ENCODE results near the gene WAS. TPM values are rescaled to one million over a fixed set of nuclear protein-coding genes. Genes with fewer than 3 reads are reported as not detected.

WAS gene
- polyA plus RNA-seq, 2 of the 4 experiments (the other 2 are of a cell fraction), result 0.05 to 0.44 TPM

DNA sequence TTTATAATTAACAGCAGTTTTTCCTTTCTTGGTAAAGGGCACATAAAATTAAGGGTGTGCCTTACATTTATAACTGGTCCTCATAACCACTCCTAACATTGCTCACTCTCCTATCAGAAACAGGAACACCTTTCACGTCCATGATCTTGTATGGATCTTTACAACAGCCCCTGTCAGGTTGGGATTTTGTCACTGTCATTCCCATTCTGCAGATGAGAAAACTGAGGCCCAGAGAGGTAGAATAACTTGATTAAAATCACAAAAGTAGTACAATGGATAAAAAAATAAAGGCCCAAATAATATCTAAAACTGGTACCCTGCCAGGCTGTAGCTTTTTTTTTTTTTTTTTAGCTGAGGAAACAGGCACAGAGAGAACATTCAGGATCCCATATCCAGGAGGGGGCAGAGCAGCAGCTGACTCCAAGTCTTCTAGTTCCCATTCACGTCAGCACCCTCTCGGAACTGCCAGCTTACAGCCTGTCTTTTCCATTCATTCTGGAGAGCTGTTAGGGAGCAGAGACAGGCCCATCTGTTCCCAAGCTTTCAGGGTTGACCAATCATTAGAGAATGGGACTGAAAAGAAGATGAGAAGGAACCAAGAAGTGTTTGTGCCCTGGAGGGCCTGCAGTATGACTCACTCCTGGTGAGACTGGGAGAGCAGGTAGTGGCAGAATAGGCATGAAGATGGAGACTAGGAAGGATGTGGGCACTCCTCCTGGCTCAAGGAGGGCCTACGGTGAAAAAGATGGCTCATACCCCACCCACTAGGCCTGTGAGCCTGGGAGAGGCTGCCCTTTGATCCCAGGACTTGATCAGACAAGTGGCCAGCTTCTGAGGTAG, 20.3 kb downstream of the WAS start:
- ChIA-PET POLR2A (no interaction called here), CTCF (interaction anchor here (0.6 kb wide), 1 partner anchor 1135 kb away, joined by 4 read pairs; no protein-coding TSS in a partner anchor)
- Histone ChIP-seq H3K9me3 (no peaks in the 10 kb centered on the region), H3K4me1 (peaks cover 8% of the 10 kb centered on the region; the same call in 1 of the 3 replicates), H3K27ac (no peak overlapping the region), H3K4me3 (no peak overlapping the region), H3K4me2 (no peak overlapping the region)
- no peak for TF ChIP-seq ZSCAN20 (CRISPR knock-in tag; IDR thresholded peaks at IDR 0.05)
- TF ChIP-seq, protein P1, sequence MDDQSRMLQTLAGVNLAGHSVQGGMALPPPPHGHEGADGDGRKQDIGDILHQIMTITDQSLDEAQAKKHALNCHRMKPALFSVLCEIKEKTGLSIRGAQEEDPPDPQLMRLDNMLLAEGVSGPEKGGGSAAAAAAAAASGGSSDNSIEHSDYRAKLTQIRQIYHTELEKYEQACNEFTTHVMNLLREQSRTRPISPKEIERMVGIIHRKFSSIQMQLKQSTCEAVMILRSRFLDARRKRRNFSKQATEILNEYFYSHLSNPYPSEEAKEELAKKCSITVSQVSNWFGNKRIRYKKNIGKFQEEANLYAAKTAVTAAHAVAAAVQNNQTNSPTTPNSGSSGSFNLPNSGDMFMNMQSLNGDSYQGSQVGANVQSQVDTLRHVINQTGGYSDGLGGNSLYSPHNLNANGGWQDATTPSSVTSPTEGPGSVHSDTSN (IDR thresholded peaks at IDR 0.05), result no peak
- TF ChIP-seq HEYL (CRISPR knock-in tag; IDR thresholded peaks at IDR 0.05), result no peak
- no peak for TF ChIP-seq MAFK (IDR thresholded peaks at IDR 0.05; ENCODE audit: partially characterized antibody)
- TF ChIP-seq CBX2 (IDR thresholded peaks at IDR 0.05; ENCODE audit: borderline replicate concordance, low read depth), result no peak
- no peak for TF ChIP-seq HOXB13 (CRISPR knock-in tag; IDR thresholded peaks at IDR 0.05; ENCODE audit: low read depth)
- DNase-seq (ENCODE audit: low read depth in 1 of 2, low spot score in 1 of 2), result peak; percentile 4 to 22
- ATAC-seq, result peak; percentile 45 to 53; a peak in 3 of 6 replicates
- WGBS (ENCODE audit: missing lambda C conversion rate), result 63% methylated on average over 4 of the region's 4 CpGs
- peak; percentile 67 for FAIRE-seq

DNA sequence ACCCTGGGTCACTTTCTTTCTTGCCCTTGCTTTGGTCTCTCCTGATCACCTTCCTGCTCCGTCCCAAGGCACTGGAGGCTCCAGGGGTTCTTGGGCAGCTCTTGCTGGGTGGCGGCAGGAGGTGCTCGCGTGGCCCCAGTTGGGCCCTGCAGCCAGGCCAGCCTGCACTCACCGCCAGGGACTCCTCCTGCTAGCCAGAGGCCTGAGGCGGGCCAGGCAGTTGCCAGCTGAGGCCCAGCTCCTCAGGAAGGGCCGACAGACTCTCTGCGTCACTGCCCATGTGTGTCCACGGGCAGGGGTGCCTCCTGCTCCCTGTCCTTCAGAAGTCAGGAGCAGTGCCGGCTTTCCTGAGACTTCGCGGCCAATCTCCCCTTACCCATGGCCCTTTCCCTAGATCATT, 22.3 kb downstream of the WAS start:
- Histone ChIP-seq H3K9me3 (no peaks in the 10 kb centered on the region), H3K4me1 (peaks cover 8% of the 10 kb centered on the region; the same call in 1 of the 3 replicates), H3K4me3 (no peak overlapping the region), H3K4me2 (no peak overlapping the region), H3K27ac (no peak overlapping the region)
- 91% methylated on average over 6 of the region's 12 CpGs for WGBS (ENCODE audit: missing lambda C conversion rate)
- POLR2A ChIA-PET, result no interaction called here
- FAIRE-seq, result no peak
- DNase-seq (ENCODE audit: low read depth in 1 of 2, low spot score in 1 of 2), result no peak
- TF ChIP-seq RNF2 (IDR thresholded peaks at IDR 0.05; ENCODE audit: borderline replicate concordance, low read depth) (no peak), KDM5A (IDR thresholded peaks at IDR 0.05) (no peak), BHLHE40 (IDR thresholded peaks at IDR 0.05; ENCODE audit: low read depth, low read length) (no peak), NR3C1 (IDR thresholded peaks at IDR 0.05) (no peak), EHMT2 (IDR thresholded peaks at IDR 0.05; ENCODE audit: low read depth) (no peak), ZFP36 (IDR thresholded peaks at IDR 0.05; ENCODE audit: borderline replicate concordance, partially characterized antibody) (no peak), HDAC2 (IDR thresholded peaks at IDR 0.05) (no peak), ESRRA (IDR thresholded peaks at IDR 0.05; ENCODE audit: borderline replicate concordance, low read length) (no peak), HOXB13 (CRISPR knock-in tag; IDR thresholded peaks at IDR 0.05; ENCODE audit: low read depth) (no peak), MAZ (IDR thresholded peaks at IDR 0.05; ENCODE audit: borderline replicate concordance, low read depth, low read length) (no peak)
- TF ChIP-seq, protein P2, sequence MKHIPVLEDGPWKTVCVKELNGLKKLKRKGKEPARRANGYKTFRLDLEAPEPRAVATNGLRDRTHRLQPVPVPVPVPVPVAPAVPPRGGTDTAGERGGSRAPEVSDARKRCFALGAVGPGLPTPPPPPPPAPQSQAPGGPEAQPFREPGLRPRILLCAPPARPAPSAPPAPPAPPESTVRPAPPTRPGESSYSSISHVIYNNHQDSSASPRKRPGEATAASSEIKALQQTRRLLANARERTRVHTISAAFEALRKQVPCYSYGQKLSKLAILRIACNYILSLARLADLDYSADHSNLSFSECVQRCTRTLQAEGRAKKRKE (CRISPR knock-in tag; IDR thresholded peaks at IDR 0.05; ENCODE audit: low read depth), result no peak
- CTCF ChIA-PET, result no interaction called here
- ATAC-seq, result no peak; a peak in 1 of 6 replicates

GRCh38 chrX:48709522-48710112, 26.0 kb downstream of the WAS start:
- Histone ChIP-seq H3K9me3 (no peaks in the 10 kb centered on the region), H3K4me3 (no peak overlapping the region), H3K4me1 (no peaks in the 10 kb centered on the region), H3K4me2 (no peak overlapping the region), H3K27ac (no peak overlapping the region)
- ATAC-seq (no peak), FAIRE-seq (no peak), DNase-seq (ENCODE audit: low read depth in 1 of 2, low spot score in 1 of 2) (no peak)
- POLR2A ChIA-PET, result no interaction called here
- WGBS (ENCODE audit: missing lambda C conversion rate), result 97% methylated on average over 5 of the region's 7 CpGs
- CTCF ChIA-PET, result interaction anchor here (1.6 to 1.9 kb wide), 2 partner anchors 8 to 9 kb away, joined by 3 to 4 read pairs; no protein-coding TSS in a partner anchor
- TF ChIP-seq MAZ (IDR thresholded peaks at IDR 0.05; ENCODE audit: borderline replicate concordance, low read depth, low read length) (no peak), MAX (IDR thresholded peaks at IDR 0.05) (no peak), ZFP36 (IDR thresholded peaks at IDR 0.05; ENCODE audit: borderline replicate concordance, partially characterized antibody) (no peak), EHF (CRISPR knock-in tag; IDR thresholded peaks at IDR 0.05) (no peak), POLR2AphosphoS2 (conservative IDR thresholded peaks at IDR 0.05; ENCODE audit: low read length) (no peak), EP300 (IDR thresholded peaks at IDR 0.05) (no peak), RNF2 (IDR thresholded peaks at IDR 0.05; ENCODE audit: borderline replicate concordance, low read depth) (no peak), HDAC2 (IDR thresholded peaks at IDR 0.05) (no peak), NR3C1 (IDR thresholded peaks at IDR 0.05) (no peak), USF2 (IDR thresholded peaks at IDR 0.05) (no peak)
- TF ChIP-seq, protein P3, sequence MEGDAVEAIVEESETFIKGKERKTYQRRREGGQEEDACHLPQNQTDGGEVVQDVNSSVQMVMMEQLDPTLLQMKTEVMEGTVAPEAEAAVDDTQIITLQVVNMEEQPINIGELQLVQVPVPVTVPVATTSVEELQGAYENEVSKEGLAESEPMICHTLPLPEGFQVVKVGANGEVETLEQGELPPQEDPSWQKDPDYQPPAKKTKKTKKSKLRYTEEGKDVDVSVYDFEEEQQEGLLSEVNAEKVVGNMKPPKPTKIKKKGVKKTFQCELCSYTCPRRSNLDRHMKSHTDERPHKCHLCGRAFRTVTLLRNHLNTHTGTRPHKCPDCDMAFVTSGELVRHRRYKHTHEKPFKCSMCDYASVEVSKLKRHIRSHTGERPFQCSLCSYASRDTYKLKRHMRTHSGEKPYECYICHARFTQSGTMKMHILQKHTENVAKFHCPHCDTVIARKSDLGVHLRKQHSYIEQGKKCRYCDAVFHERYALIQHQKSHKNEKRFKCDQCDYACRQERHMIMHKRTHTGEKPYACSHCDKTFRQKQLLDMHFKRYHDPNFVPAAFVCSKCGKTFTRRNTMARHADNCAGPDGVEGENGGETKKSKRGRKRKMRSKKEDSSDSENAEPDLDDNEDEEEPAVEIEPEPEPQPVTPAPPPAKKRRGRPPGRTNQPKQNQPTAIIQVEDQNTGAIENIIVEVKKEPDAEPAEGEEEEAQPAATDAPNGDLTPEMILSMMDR (IDR thresholded peaks at IDR 0.05), result no peak
- TF ChIP-seq, protein P4, sequence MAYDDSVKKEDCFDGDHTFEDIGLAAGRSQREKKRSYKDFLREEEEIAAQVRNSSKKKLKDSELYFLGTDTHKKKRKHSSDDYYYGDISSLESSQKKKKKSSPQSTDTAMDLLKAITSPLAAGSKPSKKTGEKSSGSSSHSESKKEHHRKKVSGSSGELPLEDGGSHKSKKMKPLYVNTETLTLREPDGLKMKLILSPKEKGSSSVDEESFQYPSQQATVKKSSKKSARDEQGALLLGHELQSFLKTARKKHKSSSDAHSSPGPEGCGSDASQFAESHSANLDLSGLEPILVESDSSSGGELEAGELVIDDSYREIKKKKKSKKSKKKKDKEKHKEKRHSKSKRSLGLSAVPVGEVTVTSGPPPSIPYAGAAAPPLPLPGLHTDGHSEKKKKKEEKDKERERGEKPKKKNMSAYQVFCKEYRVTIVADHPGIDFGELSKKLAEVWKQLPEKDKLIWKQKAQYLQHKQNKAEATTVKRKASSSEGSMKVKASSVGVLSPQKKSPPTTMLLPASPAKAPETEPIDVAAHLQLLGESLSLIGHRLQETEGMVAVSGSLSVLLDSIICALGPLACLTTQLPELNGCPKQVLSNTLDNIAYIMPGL (CRISPR knock-in tag; IDR thresholded peaks at IDR 0.05; ENCODE audit: borderline replicate concordance), result no peak

All from A549 (cell line).